Upper lobe of left lung (tissue), 6 donors: ENCODE data around the gene MAN2B2. TPM values are rescaled to one million over a fixed set of nuclear protein-coding genes. Genes with fewer than 3 reads are reported as not detected.

Source experiments
- ATAC-seq, 2 donors: fragments of 200-7000 bp; cut with Tn5 transposase; one replicate each; pipeline ENCODE4 v1.9.1; 2022; ENCODE audit warnings: mild to moderate bottlenecking in 2 of 2, moderate library complexity in 2 of 2; ENCODE audit not compliant: low FRiP score in 2 of 2
- DNase-seq, 2 donors: peaks; one replicate each; pipeline ENCODE4 v3.0.0-alpha.2; 2019 to 2020
- H3K27ac ChIP-seq, 4 donors: fragments of 200-600 bp; sonication (generic); one replicate each; pipeline ENCODE4 v1.5.1; 2016 to 2019
- H3K27me3 ChIP-seq, 4 donors: fragments of 200-600 bp; sonication (generic); one replicate each; pipeline ENCODE4 v1.5.1; 2017 to 2019
- H3K36me3 ChIP-seq, 4 donors: fragments of 200-600 bp; sonication (generic); one replicate each; pipeline ENCODE4 v1.5.1; 2016 to 2019
- H3K4me1 ChIP-seq, 4 donors: fragments of 200-600 bp; sonication (generic); one replicate each; pipeline ENCODE4 v1.5.1; 2018 to 2019
- H3K4me3 ChIP-seq, 4 donors: fragments of 200-600 bp; sonication (generic); one replicate each; pipeline ENCODE4 v1.5.1; 2017 to 2019; ENCODE audit warnings: mild to moderate bottlenecking in 2 of 4, moderate library complexity in 1 of 4
- H3K9me3 ChIP-seq, 4 donors: fragments of 200-600 bp; sonication (generic); one replicate each; pipeline ENCODE4 v1.5.1; 2018 to 2019
- CTCF ChIP-seq, 6 experiments: fragments of 450-650 bp in 4 of 6; fragments of 200-600 bp in 2 of 6; sonication (generic) in 2 of 6; IDR thresholded peaks; one replicate each; pipeline ENCODE4 v1.5.1; 2016 to 2019; ENCODE audit warnings: antibody characterized with exemption in 6 of 6
- EP300 ChIP-seq, 4 donors: sonication (generic); formaldehyde crosslinking; IDR thresholded peaks; one replicate each; pipeline ENCODE4 v1.5.1; 2017; ENCODE audit warnings: antibody characterized with exemption in 4 of 4, control low read depth in 2 of 4
- POLR2A ChIP-seq, 4 donors: fragments of 450-650 bp; IDR thresholded peaks; one replicate each; pipeline ENCODE4 v1.5.1; 2016 to 2017; ENCODE audit warnings: antibody characterized with exemption in 4 of 4, mild to moderate bottlenecking in 2 of 4
- POLR2AphosphoS5 ChIP-seq, 2 donors: sonication (generic); formaldehyde crosslinking; IDR thresholded peaks; one replicate each; pipeline ENCODE4 v1.5.1; 2017; ENCODE audit warnings: antibody characterized with exemption in 2 of 2
- WGBS, 2 donors: methylation state at CpG; one replicate each; pipeline ENCODE4 v1.1.5; 2017 to 2018; 5-methylcytosine and 5-hydroxymethylcytosine counted together
- total RNA-seq, 6 donors: library from RNA; depleted of rRNA in 4 of 6; stranded (reverse); fragments of >200 nt in 4 of 6; gene quantifications; one replicate each; pipeline versions ENCODE4 v1.1.0 to v1.2.1, GENCODE V29; 2016 to 2021
- donor health status: DM: no; HTN: no; CAD: no; lungs with moderate emphysema.
- donor health status: DM: no; HTN: yes; CAD: no; lungs with severe emphysema.

Gene MAN2B2
- total RNA-seq, 6 donors from 2014 or later, result 17.4 to 44.0 (median 35.4) TPM

GRCh38 chr4:6527683-6528595 lies 47.0 kb upstream of the MAN2B2 start:
- H3K27me3 ChIP-seq, result no peaks in the 10 kb centered on the region
- no peak for ATAC-seq
- no peaks in the 10 kb centered on the region for H3K9me3 ChIP-seq
- TF ChIP-seq POLR2A (IDR thresholded peaks at IDR 0.05) (no peak), CTCF (IDR thresholded peaks at IDR 0.05) (no peak), EP300 (IDR thresholded peaks at IDR 0.05) (no peak), POLR2AphosphoS5 (IDR thresholded peaks at IDR 0.05) (no peak)
- no peak for DNase-seq
- H3K4me3 ChIP-seq, result no peak overlapping the region
- H3K27ac ChIP-seq, result no peak overlapping the region
- H3K4me1 ChIP-seq, result no peaks in the 10 kb centered on the region
- 74 to 83% methylated on average over 10 to 23 of the region's 26 CpGs for WGBS, 2 donors
- no peaks in the 10 kb centered on the region for H3K36me3 ChIP-seq

- no peak for ATAC-seq
- 33 to 37% methylated on average over 2 to 6 of the region's 10 CpGs for WGBS, 2 donors
- Histone ChIP-seq H3K36me3 (no peaks in the 10 kb centered on the region), H3K27me3 (no peaks in the 10 kb centered on the region), H3K9me3 (no peaks in the 10 kb centered on the region), H3K27ac (no peak overlapping the region), H3K4me3 (no peak overlapping the region), H3K4me1 (no peaks in the 10 kb centered on the region)
- TF ChIP-seq POLR2A (IDR thresholded peaks at IDR 0.05), result no peak
- no peak for TF ChIP-seq EP300 (IDR thresholded peaks at IDR 0.05)
- TF ChIP-seq POLR2AphosphoS5 (IDR thresholded peaks at IDR 0.05), result no peak
- no peak for TF ChIP-seq CTCF (IDR thresholded peaks at IDR 0.05)
- DNase-seq, result no peak
Measured at GRCh38 chr4:6529021-6529420, 46.0 kb upstream of the MAN2B2 start.

- H3K27ac ChIP-seq, result no peak overlapping the region
- no peak for TF ChIP-seq EP300 (IDR thresholded peaks at IDR 0.05)
- no peak for TF ChIP-seq POLR2AphosphoS5 (IDR thresholded peaks at IDR 0.05)
- no peak for TF ChIP-seq POLR2A (IDR thresholded peaks at IDR 0.05)
- no peak for TF ChIP-seq CTCF (IDR thresholded peaks at IDR 0.05)
- ATAC-seq (no peak), DNase-seq (no peak)
- 92 to 93% methylated on average over 12 to 15 of the region's 15 CpGs for WGBS, 2 donors
- no peaks in the 10 kb centered on the region for H3K36me3 ChIP-seq
- no peak overlapping the region for H3K4me3 ChIP-seq
- H3K27me3 ChIP-seq, result no peaks in the 10 kb centered on the region
- H3K4me1 ChIP-seq, result no peaks in the 10 kb centered on the region
- no peaks in the 10 kb centered on the region for H3K9me3 ChIP-seq
Measured at GRCh38 chr4:6530301-6530700, 44.7 kb upstream of the MAN2B2 start.

DNA sequence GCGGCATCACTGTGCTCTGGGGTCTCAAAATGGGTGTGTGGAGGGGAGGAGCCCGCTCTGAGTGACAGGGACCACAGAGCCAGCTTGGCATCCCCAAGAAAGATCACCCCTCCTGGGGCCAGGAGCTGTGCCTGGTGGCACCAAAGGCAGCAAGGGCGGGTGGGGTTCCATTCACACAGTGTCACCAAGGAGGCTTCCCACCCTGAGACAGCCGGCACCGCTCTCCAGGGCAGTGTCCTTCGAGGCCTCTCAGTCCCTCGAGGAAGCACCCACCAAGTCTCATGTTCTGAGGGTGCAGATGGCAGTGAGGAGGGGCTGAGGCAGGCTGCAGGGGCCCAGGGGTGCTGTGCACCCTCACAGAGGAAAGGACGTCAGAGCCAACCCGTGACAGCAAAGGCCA lies 44.0 kb upstream of the MAN2B2 start:
- 40 to 64% methylated on average over 1 to 9 of the region's 9 CpGs for WGBS, 2 donors
- no peak for ATAC-seq
- TF ChIP-seq POLR2AphosphoS5 (IDR thresholded peaks at IDR 0.05) (no peak), CTCF (IDR thresholded peaks at IDR 0.05) (no peak), EP300 (IDR thresholded peaks at IDR 0.05) (no peak), POLR2A (IDR thresholded peaks at IDR 0.05) (no peak)
- Histone ChIP-seq H3K9me3 (no peaks in the 10 kb centered on the region), H3K27ac (no peak overlapping the region), H3K4me1 (no peaks in the 10 kb centered on the region), H3K27me3 (no peaks in the 10 kb centered on the region), H3K36me3 (no peaks in the 10 kb centered on the region), H3K4me3 (no peak overlapping the region)
- DNase-seq, result no peak

GRCh38 chr4:6532102-6532501 lies 42.9 kb upstream of the MAN2B2 start:
- no peaks in the 10 kb centered on the region for H3K36me3 ChIP-seq
- H3K4me1 ChIP-seq, result no peaks in the 10 kb centered on the region
- 72 to 85% methylated on average over 3 of the region's 3 CpGs for WGBS, 2 donors
- DNase-seq (no peak), ATAC-seq (no peak)
- H3K27me3 ChIP-seq, result no peaks in the 10 kb centered on the region
- TF ChIP-seq EP300 (IDR thresholded peaks at IDR 0.05) (no peak), CTCF (IDR thresholded peaks at IDR 0.05) (no peak), POLR2A (IDR thresholded peaks at IDR 0.05) (no peak), POLR2AphosphoS5 (IDR thresholded peaks at IDR 0.05) (no peak)
- no peak overlapping the region for H3K27ac ChIP-seq
- H3K9me3 ChIP-seq, result no peaks in the 10 kb centered on the region
- no peak overlapping the region for H3K4me3 ChIP-seq
